K562 (cell line): ENCODE measurements around the gene PALM3. TPM values are rescaled to one million over a fixed set of nuclear protein-coding genes. Genes with fewer than 3 reads are reported as not detected.
A peak's percentile ranks its signal among the peaks of the same experiment; 100 is the strongest.

Source experiments
- CREB1 ChIP-seq, 2 experiments: sonication (generic) in 1 of 2; formaldehyde crosslinking in 1 of 2; IDR thresholded peaks; 2 replicates each; pipeline versions ENCODE4 v1.6.1 to v1.8.0; 2012 to 2022; ENCODE audit warnings: inconsistent platforms in 1 of 2, mild to moderate bottlenecking in 1 of 2, missing genetic modification reagents in 1 of 2, moderate library complexity in 1 of 2
- E4F1 ChIP-seq: fragments of 250-450 bp; sonication (Bioruptor Pico); IDR thresholded peaks from 2 replicates; pipeline ENCODE4 v1.5.0; 2021; ENCODE audit warnings: mild to moderate bottlenecking, borderline replicate concordance
- HNRNPLL ChIP-seq: fragments of 200-400 bp; formaldehyde crosslinking; IDR thresholded peaks from 2 replicates; pipeline ENCODE4 v1.6.1; 2017; ENCODE audit warnings: low read length, low read depth, mild to moderate bottlenecking; ENCODE audit not compliant: poor library complexity, severe bottlenecking
- KLF1 ChIP-seq: fragments of 450-650 bp; IDR thresholded peaks from 2 replicates; pipeline ENCODE4 v1.6.1; 2016; ENCODE audit warnings: missing genetic modification characterization, missing compliant biosample characterization
- LARP7 ChIP-seq: fragments of 450-650 bp; IDR thresholded peaks from 2 replicates; pipeline ENCODE4 v1.6.1; 2016
- LCOR ChIP-seq: sonication (generic); formaldehyde crosslinking; IDR thresholded peaks from 2 replicates; pipeline ENCODE4 v1.8.0; 2022; ENCODE audit warnings: mild to moderate bottlenecking, missing genetic modification reagents
- PBX2 ChIP-seq, 2 experiments: IDR thresholded peaks in 1 of 2; conservative IDR thresholded peaks in 1 of 2; 2 replicates each; pipeline ENCODE4 v1.6.1; 2016; ENCODE audit warnings: low read depth in 2 of 2, mild to moderate bottlenecking in 1 of 2, missing compliant biosample characterization in 1 of 2, missing genetic modification characterization in 1 of 2, moderate library complexity in 1 of 2
- RBM34 ChIP-seq: fragments of 200-400 bp; formaldehyde crosslinking; IDR thresholded peaks from 2 replicates; pipeline ENCODE4 v1.6.1; 2018; ENCODE audit warnings: low read length, borderline replicate concordance; ENCODE audit not compliant: insufficient read depth
- SAP30 ChIP-seq: fragments of 200-600 bp; sonication (generic); IDR thresholded peaks from 2 replicates; pipeline ENCODE4 v1.6.1; 2012; ENCODE audit warnings: borderline replicate concordance, low read depth, mild to moderate bottlenecking, moderate library complexity, low read length, control low read depth, inconsistent platforms; ENCODE audit not compliant: insufficient read depth, poor library complexity, severe bottlenecking
- SRF ChIP-seq, 2 experiments: fragments of 250-450, 450-650 bp in 1 of 2; sonication (Bioruptor Pico) in 1 of 2; sonication (generic) in 1 of 2; formaldehyde crosslinking; IDR thresholded peaks; 2 replicates each; pipeline versions ENCODE4 v1.5.0 to v1.5.1; 2020 to 2022; ENCODE audit warnings: mild to moderate bottlenecking in 1 of 2, missing genetic modification reagents in 1 of 2
- ZFPM2 ChIP-seq: fragments of 250-450 bp; sonication (Bioruptor Pico); IDR thresholded peaks from 2 replicates; pipeline ENCODE4 v1.5.1; 2022; ENCODE audit warnings: mild to moderate bottlenecking
- ZHX1 ChIP-seq: fragments of 150-350 bp; conservative IDR thresholded peaks from 2 replicates; pipeline ENCODE4 v1.6.1; 2014; ENCODE audit warnings: low read length
- ZNF224 ChIP-seq: sonication (generic); formaldehyde crosslinking; IDR thresholded peaks from 2 replicates; pipeline ENCODE4 v1.8.0; 2022; ENCODE audit warnings: mild to moderate bottlenecking, missing genetic modification reagents
- ZNF639 ChIP-seq, 2 experiments: fragments of 200-800 bp in 1 of 2; sonication (Bioruptor generic) in 1 of 2; sonication (generic) in 1 of 2; formaldehyde crosslinking in 1 of 2; IDR thresholded peaks in 1 of 2; conservative IDR thresholded peaks in 1 of 2; 2 replicates each; pipeline versions ENCODE4 v1.5.0 to v1.6.1; 2016 to 2020; ENCODE audit warnings: missing compliant biosample characterization in 1 of 2, missing genetic modification characterization in 1 of 2, missing genetic modification reagents in 1 of 2
- polyA plus RNA-seq, 8 experiments: library from polyadenylated mRNA; depleted of rRNA in 4 of 8; stranded (reverse) in 5 of 8; unstranded in 3 of 8; fragments of >200 nt; fragmentation: Nextera tagmentation in 2 of 8; fragmentation: Illumina TruSeq in 1 of 8; extraction: Ambion mirVana in 2 of 8; extraction: Trizol in 1 of 8; gene quantifications; 2 replicates each; pipeline versions ENCODE4 v1.2.1 to v1.2.3, GENCODE V29; 2011 to 2014; ENCODE audit warnings: inconsistent platforms in 1 of 8, missing spikeins in 1 of 8
- total RNA-seq, 7 experiments: library from RNA; depleted of rRNA in 6 of 7; stranded (reverse); fragments of >200 nt in 6 of 7; fragmentation: Illumina TruSeq in 2 of 7; extraction: Trizol in 2 of 7; gene quantifications; 2 replicates each; pipeline versions ENCODE4 v1.2.1 to v1.2.3, GENCODE V29; 2011 to 2021; ENCODE audit warnings: low replicate concordance in 1 of 7

The PALM3 gene
- total and polyA plus RNA-seq, 9 of the 15 experiments (the other 6 are each of a cell fraction or from before 2014, with no cell fraction given), result 0.07 to 9.3 (median 3.3) TPM

GRCh38 chr19:14073925-14074838 lies 12.3 kb upstream of the PALM3 start (continued):
- TF ChIP-seq SRF (CRISPR knock-in tag; IDR thresholded peaks at IDR 0.05) (peak in 1 of 2 experiments; percentile 52; a peak in 1 of 4 replicates), SAP30 (peak; percentile 19), ZNF224 (no peak), PBX2 (CRISPR knock-in tag; IDR thresholded peaks at IDR 0.05; ENCODE audit: low read depth) (no peak), PBX2 (tag; conservative IDR thresholded peaks at IDR 0.05; ENCODE audit: low read depth) (no peak), CREB1 (IDR thresholded peaks at IDR 0.05) (0 out of 2 replicates have a peak, but pooled peaks have one; percentile 0), CREB1 (CRISPR knock-in tag; IDR thresholded peaks at IDR 0.05) (no peak), KLF1 (tag) (peak; percentile 90), ZFPM2 (CRISPR knock-in tag) (no peak), LARP7 (no peak), HNRNPLL (peak; percentile 85), ZNF639 (CRISPR knock-in tag; conservative IDR thresholded peaks at IDR 0.05 in 1 of 2, IDR thresholded peaks at IDR 0.05 in 1 of 2) (peak in 1 of 2 experiments; percentile 34; a peak in 1 of 4 replicates), E4F1 (no peak), ZHX1 (no peak), RBM34 (no peak), LCOR (CRISPR knock-in tag) (0 out of 2 replicates have a peak, but pooled peaks have one; percentile 18)
